Measurements from ENCODE around the gene SVEP1. TPM values are rescaled to one million over a fixed set of nuclear protein-coding genes. Genes with fewer than 3 reads are reported as not detected.

Gene SVEP1
- total and polyA plus RNA-seq, 4 donors = 3.3 to 38.9 (median 19.6) TPM

- no peak for TF ChIP-seq CTCF (IDR thresholded peaks at IDR 0.05; ENCODE audit: control extremely low read depth, extremely low read depth)
- no peak for ATAC-seq (ENCODE audit: insufficient read depth, low FRiP score)
- H3K9ac ChIP-seq (ENCODE audit: insufficient read depth in 1 of 2, low read length in 2 of 2) = no peak overlapping the region
These were observed 239.2 kb downstream of the SVEP1 start for GRCh38 chr9:110340306-110340705.

GRCh38 chr9:110338143-110338542 is 241.4 kb downstream of the SVEP1 start:
- Histone ChIP-seq H3K36me3 (ENCODE audit: control insufficient read depth in 4 of 4, insufficient read depth in 4 of 4, low read length in 4 of 4) (no peaks in the 10 kb centered on the region), H3K9me3 (ENCODE audit: control insufficient read depth in 4 of 4, insufficient read depth in 3 of 4, low read length in 3 of 4) (peaks cover 0 to 2% (median 0%) of the 10 kb centered on the region in 4 donors), H3K27ac (ENCODE audit: low read depth in 1 of 2, low read length in 1 of 2) (no peak overlapping the region), H3K27me3 (ENCODE audit: control insufficient read depth in 3 of 3, insufficient read depth in 3 of 3, low read length in 2 of 3) (no peaks in the 10 kb centered on the region), H3K9ac (ENCODE audit: insufficient read depth in 1 of 2, low read length in 2 of 2) (no peak overlapping the region), H3K4me3 (no peak overlapping the region), H3K4me1 (ENCODE audit: control insufficient read depth in 5 of 5, insufficient read depth in 5 of 5, low read length in 5 of 5) (no peaks in the 10 kb centered on the region)
- ATAC-seq (ENCODE audit: insufficient read depth, low FRiP score) (no peak), DNase-seq (no peak)
- TF ChIP-seq CTCF (IDR thresholded peaks at IDR 0.05; ENCODE audit: control extremely low read depth, extremely low read depth) = no peak
- 74 to 89% methylated on average over 1 of the region's 1 CpG for WGBS, 2 donors

More at GRCh38 chr9:110340306-110340705, 239.2 kb downstream of the SVEP1 start:
- H3K27ac ChIP-seq (ENCODE audit: low read depth in 1 of 2, low read length in 1 of 2) = no peak overlapping the region
- 64 to 75% methylated on average over 2 of the region's 2 CpGs for WGBS, 2 donors
- H3K27me3 ChIP-seq (ENCODE audit: control insufficient read depth in 3 of 3, insufficient read depth in 3 of 3, low read length in 2 of 3) = no peaks in the 10 kb centered on the region
- no peaks in the 10 kb centered on the region for H3K4me1 ChIP-seq (ENCODE audit: control insufficient read depth in 5 of 5, insufficient read depth in 5 of 5, low read length in 5 of 5)
- no peak for DNase-seq
- peaks cover 0 to 2% (median 0%) of the 10 kb centered on the region in 4 donors for H3K9me3 ChIP-seq (ENCODE audit: control insufficient read depth in 4 of 4, insufficient read depth in 3 of 4, low read length in 3 of 4)
- no peaks in the 10 kb centered on the region for H3K36me3 ChIP-seq (ENCODE audit: control insufficient read depth in 4 of 4, insufficient read depth in 4 of 4, low read length in 4 of 4)
- H3K4me3 ChIP-seq = no peak overlapping the region

GRCh38 chr9:110337727-110338126 is 241.8 kb downstream of the SVEP1 start, which contains the start of gene TXNDC8:
Gene TXNDC8, minus strand, starts transcription at chr9:110337863.
- Histone ChIP-seq H3K9ac (ENCODE audit: insufficient read depth in 1 of 2, low read length in 2 of 2) (no peak within 1 kb of the TSS), H3K9me3 (ENCODE audit: control insufficient read depth in 4 of 4, insufficient read depth in 3 of 4, low read length in 3 of 4) (peaks cover 0 to 2% (median 0%) of the 10 kb centered on the region in 4 donors), H3K36me3 (ENCODE audit: control insufficient read depth in 4 of 4, insufficient read depth in 4 of 4, low read length in 4 of 4) (no peaks in the 10 kb centered on the region), H3K27me3 (ENCODE audit: control insufficient read depth in 3 of 3, insufficient read depth in 3 of 3, low read length in 2 of 3) (no peaks in the 10 kb centered on the region), H3K4me1 (ENCODE audit: control insufficient read depth in 5 of 5, insufficient read depth in 5 of 5, low read length in 5 of 5) (no peaks in the 10 kb centered on the region), H3K27ac (ENCODE audit: low read depth in 1 of 2, low read length in 1 of 2) (no peak within 1 kb of the TSS), H3K4me3 (no peak within 1 kb of the TSS)
- ATAC-seq (ENCODE audit: insufficient read depth, low FRiP score) (no peak), DNase-seq (no peak)
- TF ChIP-seq CTCF (IDR thresholded peaks at IDR 0.05; ENCODE audit: control extremely low read depth, extremely low read depth) = no peak
- 85 to 94% methylated on average over 1 of the region's 1 CpG for WGBS, 2 donors

GRCh38 chr9:110336363-110336762 is 243.2 kb downstream of the SVEP1 start:
- Histone ChIP-seq H3K27ac (ENCODE audit: low read depth in 1 of 2, low read length in 1 of 2) (no peak overlapping the region), H3K36me3 (ENCODE audit: control insufficient read depth in 4 of 4, insufficient read depth in 4 of 4, low read length in 4 of 4) (no peaks in the 10 kb centered on the region), H3K4me3 (no peak overlapping the region), H3K27me3 (ENCODE audit: control insufficient read depth in 3 of 3, insufficient read depth in 3 of 3, low read length in 2 of 3) (no peaks in the 10 kb centered on the region), H3K4me1 (ENCODE audit: control insufficient read depth in 5 of 5, insufficient read depth in 5 of 5, low read length in 5 of 5) (no peaks in the 10 kb centered on the region), H3K9ac (ENCODE audit: insufficient read depth in 1 of 2, low read length in 2 of 2) (no peak overlapping the region), H3K9me3 (ENCODE audit: control insufficient read depth in 4 of 4, insufficient read depth in 3 of 4, low read length in 3 of 4) (peaks cover 0 to 2% (median 0%) of the 10 kb centered on the region in 4 donors)
- ATAC-seq (ENCODE audit: insufficient read depth, low FRiP score) = no peak
- WGBS, 2 donors = 94 to 95% methylated on average over 1 of the region's 1 CpG
- DNase-seq = no peak
- TF ChIP-seq CTCF (IDR thresholded peaks at IDR 0.05; ENCODE audit: control extremely low read depth, extremely low read depth) = no peak

Data from lung (tissue), 12 donors.